Endothelial cell of umbilical vein (primary cell): Measurements from ENCODE around the gene ALOX15B. TPM values are rescaled to one million over a fixed set of nuclear protein-coding genes. Genes with fewer than 3 reads are reported as not detected.

Experiments used
- BruUV-seq: library from RNA; stranded (reverse); fragments of 400-500 nt; replicated peaks from 2 replicates; lab custom pipeline; 2021; lab: Mats Ljungman, UMichigan
- CTCF ChIA-PET: fragments of 300-600, 350-600 bp; sonication (Branson Sonifier 250); formaldehyde crosslinking; loops from one replicate; lab custom pipeline; 2021; ENCODE audit warnings: antibody characterized with exemption, inconsistent platforms; lab: Charles Lee
- POLR2A ChIA-PET: fragments of 300-600, 350-600 bp; sonication (Branson Sonifier 250); formaldehyde crosslinking; loops from one replicate; lab custom pipeline; 2021; ENCODE audit warnings: antibody characterized with exemption, inconsistent platforms; lab: Charles Lee
- DNase-seq: peaks from one replicate; pipeline ENCODE4 v3.0.0-alpha.2; 2011; ENCODE audit warnings: low read depth, low spot score
- FAIRE-seq: peaks from 2 replicates; lab custom pipeline; 2011; peaks lifted over from hg19 to GRCh38; lab: Jason Lieb, UNC
- H2AFZ ChIP-seq: 2 replicates; pipeline ENCODE4 v1.6.0; 2012; ENCODE audit warnings: low read depth, low read length, control low read depth, inconsistent platforms
- H3K27ac ChIP-seq: 2 replicates; pipeline ENCODE4 v1.5.1; 2011; ENCODE audit warnings: low read depth, mild to moderate bottlenecking, control low read depth, low read length, moderate library complexity; ENCODE audit not compliant: insufficient read depth
- H3K27me3 ChIP-seq, 2 experiments: 2 replicates each; pipeline versions ENCODE4 v1.6.0 to v1.6.1; 2011; ENCODE audit warnings: low read length in 2 of 2, mixed read lengths in 1 of 2; ENCODE audit not compliant: control insufficient read depth in 2 of 2, insufficient read depth in 2 of 2
- H3K36me3 ChIP-seq, 2 experiments: 2 replicates in 1 of 2; 3 replicates in 1 of 2; pipeline ENCODE4 v1.5.1; 2011; ENCODE audit warnings: low read length in 2 of 2, mild to moderate bottlenecking in 1 of 2, moderate library complexity in 1 of 2; ENCODE audit not compliant: control insufficient read depth in 2 of 2, insufficient read depth in 2 of 2; ENCODE audit errors: extremely low read depth in 1 of 2
- H3K4me1 ChIP-seq: 3 replicates; pipeline ENCODE4 v1.5.1; 2011; ENCODE audit warnings: mild to moderate bottlenecking, low read length; ENCODE audit not compliant: control insufficient read depth, insufficient read depth; ENCODE audit errors: extremely low read depth
- H3K4me2 ChIP-seq: 2 replicates; pipeline ENCODE4 v1.6.1; 2011; ENCODE audit warnings: low read length, control low read depth, mixed read lengths; ENCODE audit not compliant: insufficient read depth
- H3K4me3 ChIP-seq, 3 experiments: fragments of 200-600 bp in 1 of 3; sonication (generic), shearing (Covaris generic) in 1 of 3; replicated peaks in 1 of 3; 2 replicates each; pipeline ENCODE4 v1.5.1; 2011 to 2016; ENCODE audit warnings: control low read depth in 3 of 3, low read length in 3 of 3, mild to moderate bottlenecking in 2 of 3, inconsistent platforms in 1 of 3, low read depth in 1 of 3, moderate library complexity in 1 of 3; ENCODE audit not compliant: insufficient read depth in 1 of 3
- H3K79me2 ChIP-seq: 2 replicates; pipeline ENCODE4 v1.6.0; 2012; ENCODE audit warnings: low read length, inconsistent platforms; ENCODE audit not compliant: control insufficient read depth, insufficient read depth
- H3K9ac ChIP-seq: replicated peaks from 2 replicates; pipeline ENCODE3; 2011; ENCODE audit warnings: low read length, control low read depth; ENCODE audit not compliant: insufficient read depth; ENCODE audit errors: extremely low read depth
- H3K9me1 ChIP-seq: replicated peaks from 3 replicates; pipeline ENCODE4 v1.6.0; 2011; ENCODE audit warnings: mild to moderate bottlenecking, low read length; ENCODE audit not compliant: control insufficient read depth, insufficient read depth; ENCODE audit errors: extremely low read depth
- H3K9me3 ChIP-seq: replicated peaks from 2 replicates; pipeline ENCODE4 v1.5.1; 2012; ENCODE audit warnings: low read length, inconsistent platforms; ENCODE audit not compliant: control insufficient read depth, insufficient read depth
- H4K20me1 ChIP-seq: replicated peaks from 2 replicates; pipeline ENCODE3; 2011; ENCODE audit warnings: mild to moderate bottlenecking, low read length; ENCODE audit not compliant: control insufficient read depth, insufficient read depth; ENCODE audit errors: extremely low read depth
- EZH2 ChIP-seq: IDR thresholded peaks from 2 replicates; pipeline ENCODE4 v1.6.1; 2012; ENCODE audit warnings: borderline replicate concordance, low read depth, mild to moderate bottlenecking, moderate library complexity, low read length, inconsistent platforms; ENCODE audit not compliant: severe bottlenecking
- GATA2 ChIP-seq: IDR thresholded peaks from 2 replicates; pipeline ENCODE4 v1.7.0; 2011; ENCODE audit warnings: low read depth, mild to moderate bottlenecking, moderate library complexity, mixed read lengths, low read length; ENCODE audit not compliant: insufficient read length, insufficient read depth
- JUN ChIP-seq: IDR thresholded peaks from 2 replicates; pipeline ENCODE4 v1.6.1; 2011; ENCODE audit warnings: borderline replicate concordance, low read depth; ENCODE audit not compliant: insufficient read length, insufficient read depth
- MAX ChIP-seq: IDR thresholded peaks from 2 replicates; pipeline ENCODE4 v1.6.1; 2011; ENCODE audit not compliant: insufficient read depth, insufficient read length
- MYC ChIP-seq: IDR thresholded peaks from one replicate; pipeline ENCODE4 v1.6.1; 2011; ENCODE audit warnings: mild to moderate bottlenecking, low read depth, low read length
- POLR2A ChIP-seq: IDR thresholded peaks from 2 replicates; pipeline ENCODE4 v1.6.1; 2012; ENCODE audit warnings: low read depth, mild to moderate bottlenecking, control low read depth, low read length
- dilution Hi-C: fragments of 300-500 bp; cut with MboI; formaldehyde crosslinking; loops from one replicate; pipeline ENCODE4 v1.15.0; 2019; ENCODE audit warnings: low sequenced_read_pairs; ENCODE audit not compliant: extremely low pct_ligation_motif_present
- intact Hi-C: fragments of 100-400 bp; cut with micrococcal nuclease; formaldehyde crosslinking; loops from one replicate; pipeline ENCODE4 v1.10.0; 2022
- polyA plus RNA-seq, 4 experiments: library from polyadenylated mRNA; depleted of rRNA in 3 of 4; stranded (reverse) in 3 of 4; unstranded in 1 of 4; fragments of >200 nt; gene quantifications; 2 replicates each; pipeline versions ENCODE4 v1.2.1 to v1.2.3, GENCODE V29; 2011 to 2012; ENCODE audit warnings: missing spikeins in 1 of 4
- total RNA-seq: library from RNA; stranded (reverse); gene quantifications from 2 replicates; pipeline ENCODE4 v1.2.3, GENCODE V29; 2021
- TF ChIP-seq, protein P1 (sequence below), 2 donors: IDR thresholded peaks; 1 replicate in 1 of 2; 2 replicates in 1 of 2; pipeline ENCODE4 v1.5.1; 2011; ENCODE audit warnings: low read length in 2 of 2, mild to moderate bottlenecking in 2 of 2, moderate library complexity in 2 of 2, control low read depth in 1 of 2, inconsistent platforms in 1 of 2, low read depth in 1 of 2; ENCODE audit not compliant: insufficient read depth in 1 of 2; ENCODE audit errors: extremely low read depth in 1 of 2

The ALOX15B gene
- total and polyA plus RNA-seq, 2 donors (not counting 3 experiments of a cell fraction or from before 2014, with no cell fraction given) = not detected

GRCh38 chr17:8075574-8076342 is 36.9 kb downstream of the ALOX15B start:
- H3K9me1 ChIP-seq = no peaks in the 10 kb centered on the region
- H3K79me2 ChIP-seq = no peaks in the 10 kb centered on the region
- TF ChIP-seq, protein P1, sequence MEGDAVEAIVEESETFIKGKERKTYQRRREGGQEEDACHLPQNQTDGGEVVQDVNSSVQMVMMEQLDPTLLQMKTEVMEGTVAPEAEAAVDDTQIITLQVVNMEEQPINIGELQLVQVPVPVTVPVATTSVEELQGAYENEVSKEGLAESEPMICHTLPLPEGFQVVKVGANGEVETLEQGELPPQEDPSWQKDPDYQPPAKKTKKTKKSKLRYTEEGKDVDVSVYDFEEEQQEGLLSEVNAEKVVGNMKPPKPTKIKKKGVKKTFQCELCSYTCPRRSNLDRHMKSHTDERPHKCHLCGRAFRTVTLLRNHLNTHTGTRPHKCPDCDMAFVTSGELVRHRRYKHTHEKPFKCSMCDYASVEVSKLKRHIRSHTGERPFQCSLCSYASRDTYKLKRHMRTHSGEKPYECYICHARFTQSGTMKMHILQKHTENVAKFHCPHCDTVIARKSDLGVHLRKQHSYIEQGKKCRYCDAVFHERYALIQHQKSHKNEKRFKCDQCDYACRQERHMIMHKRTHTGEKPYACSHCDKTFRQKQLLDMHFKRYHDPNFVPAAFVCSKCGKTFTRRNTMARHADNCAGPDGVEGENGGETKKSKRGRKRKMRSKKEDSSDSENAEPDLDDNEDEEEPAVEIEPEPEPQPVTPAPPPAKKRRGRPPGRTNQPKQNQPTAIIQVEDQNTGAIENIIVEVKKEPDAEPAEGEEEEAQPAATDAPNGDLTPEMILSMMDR (IDR thresholded peaks at IDR 0.05; ENCODE audit: extremely low read depth in 1 of 2, insufficient read depth in 1 of 2, low read depth in 1 of 2, low read length in 2 of 2) = no peak
- TF ChIP-seq POLR2A (no peak), MAX (no peak), EZH2 (no peak), MYC (no peak), JUN (no peak), GATA2 (no peak)
- no peaks in the 10 kb centered on the region for H3K9me3 ChIP-seq
- intact Hi-C loops (no loop called here), dilution Hi-C loops (no loop called here)
- H3K36me3 ChIP-seq = no peaks in the 10 kb centered on the region
- peaks cover 6% of the 10 kb centered on the region for H3K4me1 ChIP-seq
- FAIRE-seq = no peak
- POLR2A ChIA-PET = no interaction called here
- CTCF ChIA-PET = interaction anchor here (1.0 to 4.6 kb wide), 7 partner anchors 10 to 42 kb away, joined by 3 to 158 read pairs (median 22); partner anchors contain the start of gene ALOXE3
- no peak overlapping the region for H3K4me2 ChIP-seq
- no peak overlapping the region for H3K4me3 ChIP-seq
- H4K20me1 ChIP-seq = no peaks in the 10 kb centered on the region
- peaks cover 35 to 40% of the 10 kb centered on the region in 2 experiments for H3K27me3 ChIP-seq
- no TSS peak for BruUV-seq
- no peak overlapping the region for H2AFZ ChIP-seq
- no peak overlapping the region for H3K9ac ChIP-seq
- no peak for DNase-seq
- H3K27ac ChIP-seq = no peak overlapping the region
